ENCODE data around the gene NEIL1. TPM values are rescaled to one million over a fixed set of nuclear protein-coding genes. Genes with fewer than 3 reads are reported as not detected.
"Not testable (repeated sequence)": the region's sequence is repeated elsewhere in the genome, so short reads cannot be mapped to it uniquely, and the experiment has no call there.

The NEIL1 gene
- total RNA-seq, 1 experiment from 2014 or later: 2.7 TPM

- DNase-seq (ENCODE audit: low spot score): no peak
Observed at GRCh38 chr15:75371901-75372688, 25.3 kb downstream of the NEIL1 start.

- no peak for DNase-seq (ENCODE audit: low spot score)
Observed at GRCh38 chr15:75380773-75381172, 33.9 kb downstream of the NEIL1 start.

GRCh38 chr15:75383986-75384385 is 37.1 kb downstream of the NEIL1 start:
- not testable (repeated sequence) for DNase-seq (ENCODE audit: low spot score)

- no peak for DNase-seq (ENCODE audit: low spot score)
Observed at GRCh38 chr15:75389791-75390382, 43.0 kb downstream of the NEIL1 start.

- DNase-seq (ENCODE audit: low spot score): no peak
Observed at GRCh38 chr15:75397494-75397893, 50.7 kb downstream of the NEIL1 start.

DNA sequence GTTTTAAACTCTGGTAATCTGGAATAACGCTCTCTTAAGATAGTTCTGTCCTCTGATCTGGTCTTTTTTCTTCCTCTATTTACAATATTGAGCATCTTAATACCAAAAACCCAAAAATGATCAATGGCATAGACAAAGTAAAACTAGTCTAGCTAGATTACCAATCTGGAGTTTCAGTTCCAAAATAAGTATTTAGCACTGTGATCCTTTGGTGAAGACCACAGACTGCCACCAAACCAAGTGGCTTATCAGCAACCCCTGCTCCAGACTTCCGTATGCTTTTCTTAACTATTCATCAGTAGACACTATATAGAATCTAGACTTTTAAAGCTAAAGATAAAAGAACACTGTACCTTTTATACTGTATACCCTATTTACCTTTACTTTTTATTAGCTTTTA is 57.1 kb downstream of the NEIL1 start:
- DNase-seq (ENCODE audit: low spot score): no peak

Other genes with a start within 250 kb of the NEIL1 start
- 59.0 and 76.6 TPM in 2 replicates for gene C15orf39, start 145.2 kb upstream of the NEIL1 start, total RNA-seq (2014; rRNA removed; shearing (Covaris generic))
- not detected in 2 replicates for gene GOLGA6C, start 88.7 kb upstream of the NEIL1 start, total RNA-seq (2014; rRNA removed; shearing (Covaris generic))
- gene GOLGA6D, start 64.2 kb upstream of the NEIL1 start, total RNA-seq (2014; rRNA removed; shearing (Covaris generic)): 0.15 TPM in 1 of 2 replicates, not detected in the other
- 266 TPM in 2 replicates for gene COMMD4, start 11.0 kb upstream of the NEIL1 start, total RNA-seq (2014; rRNA removed; shearing (Covaris generic))
- 200 and 234 TPM in 2 replicates for gene MAN2C1, start 21.6 kb downstream of the NEIL1 start, total RNA-seq (2014; rRNA removed; shearing (Covaris generic))
- gene SIN3A, start 104.7 kb downstream of the NEIL1 start, total RNA-seq (2014; rRNA removed; shearing (Covaris generic)): 28.8 and 33.5 TPM in 2 replicates
- gene PTPN9, start 232.3 kb downstream of the NEIL1 start, total RNA-seq (2014; rRNA removed; shearing (Covaris generic)): 22.8 and 28.2 TPM in 2 replicates